GM12872 (cell line): ENCODE data around the gene DNAJC27.

Experiments
- TF ChIP-seq, protein P1 (sequence below): IDR thresholded peaks from 3 replicates; pipeline ENCODE4 v1.5.1; 2011; ENCODE audit warnings: low read depth, mild to moderate bottlenecking, low read length, moderate library complexity; ENCODE audit not compliant: insufficient read depth

The DNAJC27 gene

DNA sequence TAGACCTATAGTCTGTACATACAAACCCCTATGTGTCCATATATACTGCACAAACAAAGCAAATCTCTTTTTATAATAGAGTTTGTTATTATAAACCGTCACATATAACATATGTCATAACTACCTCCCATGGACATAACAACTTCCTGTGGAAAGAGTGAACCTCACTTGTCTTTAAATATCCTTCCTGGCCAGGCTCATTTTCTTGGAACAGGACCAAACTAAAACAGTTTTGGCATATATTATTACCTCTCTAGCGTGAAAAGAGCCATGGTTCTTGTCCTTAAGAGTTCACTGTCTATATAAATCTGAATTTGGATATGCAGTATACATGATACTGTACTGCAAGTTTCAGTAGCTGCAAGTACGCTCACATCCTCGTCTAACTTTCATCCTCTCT, 28.3 kb upstream of the DNAJC27 start:
- TF ChIP-seq, protein P1, sequence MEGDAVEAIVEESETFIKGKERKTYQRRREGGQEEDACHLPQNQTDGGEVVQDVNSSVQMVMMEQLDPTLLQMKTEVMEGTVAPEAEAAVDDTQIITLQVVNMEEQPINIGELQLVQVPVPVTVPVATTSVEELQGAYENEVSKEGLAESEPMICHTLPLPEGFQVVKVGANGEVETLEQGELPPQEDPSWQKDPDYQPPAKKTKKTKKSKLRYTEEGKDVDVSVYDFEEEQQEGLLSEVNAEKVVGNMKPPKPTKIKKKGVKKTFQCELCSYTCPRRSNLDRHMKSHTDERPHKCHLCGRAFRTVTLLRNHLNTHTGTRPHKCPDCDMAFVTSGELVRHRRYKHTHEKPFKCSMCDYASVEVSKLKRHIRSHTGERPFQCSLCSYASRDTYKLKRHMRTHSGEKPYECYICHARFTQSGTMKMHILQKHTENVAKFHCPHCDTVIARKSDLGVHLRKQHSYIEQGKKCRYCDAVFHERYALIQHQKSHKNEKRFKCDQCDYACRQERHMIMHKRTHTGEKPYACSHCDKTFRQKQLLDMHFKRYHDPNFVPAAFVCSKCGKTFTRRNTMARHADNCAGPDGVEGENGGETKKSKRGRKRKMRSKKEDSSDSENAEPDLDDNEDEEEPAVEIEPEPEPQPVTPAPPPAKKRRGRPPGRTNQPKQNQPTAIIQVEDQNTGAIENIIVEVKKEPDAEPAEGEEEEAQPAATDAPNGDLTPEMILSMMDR: no peak

DNA sequence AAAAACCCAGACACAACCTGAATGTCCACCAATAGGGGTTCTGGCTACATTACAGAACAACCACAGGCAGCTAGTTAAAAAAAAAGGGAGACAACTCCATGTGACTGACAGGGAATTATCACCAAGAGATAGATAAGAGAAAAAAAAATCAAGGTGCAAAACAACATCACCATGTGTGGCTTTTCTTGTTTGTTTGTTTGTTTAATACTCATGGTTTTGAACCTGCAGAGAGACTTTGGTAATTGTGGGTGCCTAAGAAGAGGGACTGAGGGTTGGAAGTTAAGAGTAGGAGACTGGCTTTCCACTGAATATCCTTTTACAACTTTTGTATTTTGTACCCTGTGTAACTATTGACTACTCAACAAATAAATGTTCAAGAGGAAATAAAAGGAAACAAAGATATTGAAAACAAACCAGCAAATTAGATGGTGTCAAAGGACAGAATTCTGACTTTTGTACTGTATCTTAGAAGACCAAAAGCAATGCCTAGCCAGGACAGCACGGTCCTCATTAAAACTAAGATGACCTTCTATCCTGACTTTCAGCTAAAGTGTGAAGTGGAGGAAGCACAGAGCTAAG, 22.5 kb upstream of the DNAJC27 start:
- TF ChIP-seq, protein P1: no peak

DNA sequence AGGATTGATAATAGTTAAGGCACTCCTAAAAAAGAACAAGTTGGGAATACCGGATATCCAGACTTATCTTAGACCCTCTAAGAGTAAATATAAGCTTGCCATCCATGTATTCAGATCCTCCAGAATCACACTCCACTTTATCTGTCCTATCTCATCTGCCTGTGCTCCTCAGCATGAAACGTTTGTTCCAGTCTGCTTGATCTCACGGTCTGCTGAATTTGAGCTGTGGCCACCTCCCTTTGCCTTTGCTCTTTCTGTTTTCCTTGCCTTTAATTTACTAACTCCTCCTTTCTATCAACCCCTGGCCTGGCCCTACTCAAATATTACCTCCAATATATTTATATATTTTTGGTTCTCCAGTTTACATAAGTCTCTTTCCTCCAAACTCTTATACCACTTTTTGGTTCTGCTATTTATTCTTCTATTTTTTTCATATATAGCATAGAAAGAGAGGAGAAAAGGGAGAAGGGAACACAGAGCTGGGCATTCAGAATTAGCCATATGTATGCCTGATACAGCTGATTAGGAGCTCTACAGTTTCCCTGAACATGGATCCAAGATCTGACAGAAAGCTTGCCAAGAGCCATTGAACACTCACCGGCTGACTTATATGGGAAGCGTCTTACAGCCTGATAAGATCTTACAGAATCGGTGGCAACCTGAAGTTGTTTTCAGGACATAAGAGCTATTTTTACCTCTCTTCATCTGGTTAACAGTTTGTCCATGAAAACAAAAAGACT, 21.8 kb upstream of the DNAJC27 start:
- TF ChIP-seq, protein P1: no peak

DNA sequence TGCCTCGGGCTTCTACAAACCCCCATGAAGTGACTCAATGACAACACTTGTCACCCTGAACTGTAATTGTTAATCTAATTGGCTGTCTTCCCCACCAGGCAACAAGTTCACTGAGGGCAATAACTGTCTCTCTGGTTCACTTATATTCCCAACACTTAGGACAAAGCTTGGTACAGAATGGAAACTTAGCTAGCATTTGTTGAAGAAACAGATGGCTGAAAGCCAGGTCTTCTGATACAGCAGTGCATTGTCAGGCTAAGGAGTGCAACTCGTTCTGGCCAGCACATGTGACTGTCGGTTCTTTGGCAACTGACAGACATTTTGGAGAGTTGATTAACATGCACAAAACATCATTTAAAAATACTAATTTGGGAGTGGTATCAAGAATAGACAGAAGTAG, 14.6 kb upstream of the DNAJC27 start:
- TF ChIP-seq, protein P1: no peak

DNA sequence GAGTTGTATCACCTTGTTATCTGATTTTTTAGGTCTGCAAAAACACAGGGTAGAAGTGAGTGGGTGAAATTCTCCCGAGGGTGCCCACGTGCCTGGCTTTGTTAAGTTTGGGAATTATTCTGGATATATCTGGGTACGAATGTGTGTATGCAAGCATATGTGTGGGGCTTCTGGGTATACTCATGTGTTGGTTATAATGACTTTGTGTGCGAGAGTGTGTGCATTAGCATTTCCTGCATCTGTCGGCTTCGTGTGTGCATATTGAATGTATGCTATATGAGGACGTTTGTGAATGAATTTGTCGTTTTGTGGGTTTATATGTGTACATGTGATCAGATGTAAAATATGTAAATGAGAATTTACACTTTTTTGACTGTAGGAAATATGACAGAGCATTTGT, 13.8 kb upstream of the DNAJC27 start:
- TF ChIP-seq, protein P1: no peak

DNA sequence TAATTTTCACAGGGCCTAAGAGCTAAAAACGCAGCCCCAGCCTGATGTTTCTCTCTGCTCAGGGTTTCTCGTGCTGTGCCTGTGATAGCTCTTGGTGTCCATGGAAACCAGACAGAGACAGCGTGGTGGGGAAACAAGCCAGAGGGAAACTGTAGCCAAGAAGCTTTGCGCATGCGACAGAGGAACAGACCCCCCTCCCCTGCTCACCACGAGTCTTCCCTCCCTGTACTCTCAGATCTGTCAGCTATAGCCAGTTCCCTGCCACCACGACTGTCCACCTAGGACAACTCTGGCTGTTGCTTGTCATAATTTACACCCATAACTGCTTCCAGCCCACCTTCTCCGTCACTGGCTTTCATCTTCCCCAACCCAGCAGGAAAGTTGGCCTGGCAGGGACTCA, 13.2 kb upstream of the DNAJC27 start:
- TF ChIP-seq, protein P1: no peak

DNA sequence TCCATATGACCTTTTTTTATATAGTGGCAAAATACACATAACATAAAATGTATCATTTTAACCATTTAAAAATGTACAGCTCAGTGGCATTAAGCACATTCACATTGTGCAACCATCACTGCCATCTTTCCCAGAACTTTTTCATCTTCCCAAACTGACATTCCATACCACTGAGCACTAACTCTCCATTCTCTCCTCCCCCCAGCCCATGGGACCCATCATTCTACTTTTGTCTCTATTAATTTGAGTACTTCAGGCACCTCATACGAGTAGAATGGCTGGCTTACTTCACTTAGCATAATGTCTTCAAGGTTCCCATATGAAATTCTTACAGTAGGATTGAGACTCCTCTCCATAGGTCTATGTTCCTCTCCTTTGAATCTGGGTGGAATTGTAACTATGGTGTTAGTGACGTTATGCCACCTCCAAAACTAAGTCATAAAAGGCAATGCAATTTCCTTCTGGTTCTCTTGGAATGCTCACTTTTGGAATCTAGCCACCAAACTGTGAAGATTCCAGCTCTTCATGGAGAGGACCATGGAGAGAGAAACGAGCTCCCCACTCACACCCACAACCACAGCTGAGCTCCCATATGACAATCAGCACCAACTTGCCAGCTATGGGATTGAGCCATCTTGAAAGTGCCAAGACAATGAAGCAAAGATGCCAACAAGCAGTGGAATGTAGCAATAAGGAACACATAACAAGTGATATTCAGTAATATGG, 9.8 kb upstream of the DNAJC27 start:
- TF ChIP-seq, protein P1: no peak
